Lung (tissue), 12 donors: Measurements from ENCODE around the gene KIF25. TPM values are rescaled to one million over a fixed set of nuclear protein-coding genes. Genes with fewer than 3 reads are reported as not detected.

Source experiments
- ATAC-seq: fragments of 200-7000 bp; cut with Tn5 transposase; one replicate; pipeline ENCODE4 v1.9.1; 2020; ENCODE audit warnings: moderate number of reproducible peaks; ENCODE audit not compliant: insufficient read depth, low FRiP score
- DNase-seq, 3 donors: peaks; one replicate each; pipeline ENCODE4 v3.0.0-alpha.2; 2013 to 2017
- H3K27ac ChIP-seq, 2 donors: one replicate each; pipeline ENCODE4 v1.5.1; 2013; ENCODE audit warnings: mild to moderate bottlenecking in 2 of 2, moderate library complexity in 2 of 2, control low read depth in 1 of 2, inconsistent platforms in 1 of 2, low read depth in 1 of 2, low read length in 1 of 2
- H3K27me3 ChIP-seq, 3 donors: one replicate each; pipeline ENCODE4 v1.5.1; 2013; ENCODE audit warnings: low read length in 2 of 3; ENCODE audit not compliant: control insufficient read depth in 3 of 3, insufficient read depth in 3 of 3
- H3K36me3 ChIP-seq, 4 donors: one replicate each; pipeline ENCODE4 v1.5.1; 2013; ENCODE audit warnings: low read length in 4 of 4, mild to moderate bottlenecking in 1 of 4, moderate library complexity in 1 of 4; ENCODE audit not compliant: control insufficient read depth in 4 of 4, insufficient read depth in 4 of 4
- H3K4me1 ChIP-seq, 5 donors: one replicate each; pipeline ENCODE4 v1.5.1; 2013; ENCODE audit warnings: low read length in 5 of 5, mild to moderate bottlenecking in 2 of 5, moderate library complexity in 1 of 5; ENCODE audit not compliant: control insufficient read depth in 5 of 5, insufficient read depth in 5 of 5
- H3K4me3 ChIP-seq: one replicate; pipeline ENCODE4 v1.5.1; 2013; ENCODE audit warnings: mild to moderate bottlenecking, control low read depth, moderate library complexity
- H3K9ac ChIP-seq, 2 donors: one replicate each; pipeline ENCODE4 v1.5.1; 2013; ENCODE audit warnings: low read length in 2 of 2, control low read depth in 1 of 2; ENCODE audit not compliant: insufficient read depth in 1 of 2
- H3K9me3 ChIP-seq, 4 donors: one replicate each; pipeline ENCODE4 v1.5.1; 2013; ENCODE audit warnings: low read length in 3 of 4, mild to moderate bottlenecking in 1 of 4, moderate library complexity in 1 of 4; ENCODE audit not compliant: control insufficient read depth in 4 of 4, insufficient read depth in 3 of 4
- WGBS, 2 donors: extraction: QIAGEN DNeasy Blood & Tissue Kit; methylation state at CpG; one replicate each; pipeline ENCODE4 v1.1.7; 2013; 5-methylcytosine and 5-hydroxymethylcytosine counted together
- polyA plus RNA-seq, 2 donors: library from polyadenylated mRNA; stranded (reverse); fragments of 200-250 nt; gene quantifications; one replicate each; pipeline ENCODE4 v1.2.1, GENCODE V29; 2013
- total RNA-seq, 2 donors: library from RNA; depleted of rRNA in 1 of 2; stranded (reverse); fragments of >200 nt in 1 of 2; gene quantifications; one replicate each; pipeline ENCODE4 v1.2.1, GENCODE V29; 2014 to 2021
- TF ChIP-seq, protein P1 (sequence below): IDR thresholded peaks from 2 replicates; pipeline ENCODE4 v1.5.1; 2012; ENCODE audit warnings: mild to moderate bottlenecking; ENCODE audit errors: control extremely low read depth, extremely low read depth
- donor health status: control.
- donor health status: control.
- donor health status: Bipolar disorder and iron deficiency.
- donor health status: healthy.
- donor health status: DM: yes; HTN: yes; CAD: no.

Gene KIF25
- total and polyA plus RNA-seq, 4 donors, result 0.24 to 5.3 (median 0.53) TPM

DNA sequence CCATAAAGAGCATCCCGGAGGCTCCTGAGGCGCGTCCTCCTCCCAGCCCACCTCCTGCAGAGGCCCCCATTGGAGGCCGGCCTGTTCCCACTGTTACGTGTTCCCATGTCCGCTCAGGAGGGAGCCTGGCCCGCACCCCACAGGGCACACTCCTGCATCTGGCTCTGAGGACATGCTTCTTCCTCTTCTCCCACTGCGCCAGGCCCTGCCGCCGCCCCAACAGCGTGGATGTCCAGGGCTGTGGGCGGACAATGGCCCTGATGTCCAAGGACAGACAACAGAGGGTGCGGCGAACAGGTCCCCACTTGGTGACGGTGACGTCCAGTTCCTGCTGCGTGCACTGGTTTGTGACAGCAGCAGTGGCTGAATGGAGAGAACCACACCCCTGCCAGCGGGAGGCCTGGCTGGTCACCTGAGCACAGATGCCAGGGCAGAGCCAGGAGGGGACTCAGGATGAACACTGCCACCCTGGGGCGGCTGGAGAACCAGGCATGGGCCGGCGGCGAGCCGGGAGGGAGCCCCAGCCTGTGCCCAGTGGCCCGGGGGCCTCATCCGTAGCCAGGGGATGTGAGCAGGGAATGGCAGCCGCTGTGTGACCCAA is 54.9 kb downstream of the KIF25 start:
- H3K4me3 ChIP-seq, result no peak overlapping the region
- TF ChIP-seq, protein P1, sequence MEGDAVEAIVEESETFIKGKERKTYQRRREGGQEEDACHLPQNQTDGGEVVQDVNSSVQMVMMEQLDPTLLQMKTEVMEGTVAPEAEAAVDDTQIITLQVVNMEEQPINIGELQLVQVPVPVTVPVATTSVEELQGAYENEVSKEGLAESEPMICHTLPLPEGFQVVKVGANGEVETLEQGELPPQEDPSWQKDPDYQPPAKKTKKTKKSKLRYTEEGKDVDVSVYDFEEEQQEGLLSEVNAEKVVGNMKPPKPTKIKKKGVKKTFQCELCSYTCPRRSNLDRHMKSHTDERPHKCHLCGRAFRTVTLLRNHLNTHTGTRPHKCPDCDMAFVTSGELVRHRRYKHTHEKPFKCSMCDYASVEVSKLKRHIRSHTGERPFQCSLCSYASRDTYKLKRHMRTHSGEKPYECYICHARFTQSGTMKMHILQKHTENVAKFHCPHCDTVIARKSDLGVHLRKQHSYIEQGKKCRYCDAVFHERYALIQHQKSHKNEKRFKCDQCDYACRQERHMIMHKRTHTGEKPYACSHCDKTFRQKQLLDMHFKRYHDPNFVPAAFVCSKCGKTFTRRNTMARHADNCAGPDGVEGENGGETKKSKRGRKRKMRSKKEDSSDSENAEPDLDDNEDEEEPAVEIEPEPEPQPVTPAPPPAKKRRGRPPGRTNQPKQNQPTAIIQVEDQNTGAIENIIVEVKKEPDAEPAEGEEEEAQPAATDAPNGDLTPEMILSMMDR, result no peak
- no peaks in the 10 kb centered on the region for H3K27me3 ChIP-seq
- no peaks in the 10 kb centered on the region for H3K36me3 ChIP-seq
- no peak overlapping the region for H3K9ac ChIP-seq
- H3K4me1 ChIP-seq, result peaks cover 0 to 39% (median 13%) of the 10 kb centered on the region in 5 donors
- no peaks in the 10 kb centered on the region for H3K9me3 ChIP-seq
- no peak overlapping the region for H3K27ac ChIP-seq
- no peak for DNase-seq
- WGBS, 2 donors, result 94 to 95% methylated on average over 26 of the region's 26 CpGs
- no peak for ATAC-seq

DNA sequence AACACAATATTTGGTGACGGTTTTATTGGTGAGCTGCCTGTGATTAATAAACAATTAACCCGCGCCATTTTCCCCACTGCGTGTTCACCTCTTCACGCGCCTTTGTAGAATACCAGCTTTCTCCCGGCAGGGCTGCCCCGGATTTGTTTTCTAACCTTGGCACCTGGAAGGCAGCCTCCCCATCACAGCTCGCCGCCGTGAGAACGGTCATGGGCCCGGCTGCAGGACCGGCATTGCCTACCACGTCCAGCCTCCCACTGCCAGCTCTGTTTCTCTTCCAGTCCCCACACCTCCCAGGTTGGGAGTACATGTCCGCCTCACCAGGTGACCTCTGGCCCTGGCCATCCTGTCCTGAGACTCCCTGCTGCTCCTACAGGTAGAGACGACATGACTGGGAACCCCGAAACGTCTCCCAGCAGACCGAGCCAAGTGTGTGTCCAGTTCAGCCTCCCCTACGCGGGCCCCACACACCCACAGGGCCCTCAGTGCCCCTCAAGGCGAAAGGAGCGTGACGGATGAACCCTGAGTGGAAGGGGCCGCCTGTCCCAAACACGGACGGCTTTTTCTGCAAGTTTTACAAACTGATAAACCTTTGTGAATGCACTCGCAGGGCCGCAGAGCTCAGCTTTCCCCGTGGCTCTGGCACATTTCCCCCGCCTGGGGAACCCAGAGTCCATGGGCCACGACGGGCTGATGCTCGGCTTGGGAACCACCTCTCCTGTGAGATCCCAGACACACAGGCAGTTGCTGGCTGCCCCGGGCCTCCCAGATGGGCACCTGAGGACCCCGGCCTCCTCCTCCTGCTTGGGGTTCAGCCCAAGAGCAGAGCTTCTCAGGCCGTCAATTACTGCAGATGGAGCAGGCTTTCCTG is 55.9 kb downstream of the KIF25 start:
- 91 to 92% methylated on average over 38 of the region's 38 CpGs for WGBS, 2 donors
- Histone ChIP-seq H3K9me3 (no peaks in the 10 kb centered on the region), H3K27me3 (no peaks in the 10 kb centered on the region), H3K36me3 (no peaks in the 10 kb centered on the region), H3K4me1 (peaks cover 0 to 30% (median 12%) of the 10 kb centered on the region in 5 donors), H3K4me3 (no peak overlapping the region), H3K9ac (no peak overlapping the region), H3K27ac (no peak overlapping the region)
- no peak for DNase-seq
- TF ChIP-seq, protein P1, result no peak
- ATAC-seq, result no peak

DNA sequence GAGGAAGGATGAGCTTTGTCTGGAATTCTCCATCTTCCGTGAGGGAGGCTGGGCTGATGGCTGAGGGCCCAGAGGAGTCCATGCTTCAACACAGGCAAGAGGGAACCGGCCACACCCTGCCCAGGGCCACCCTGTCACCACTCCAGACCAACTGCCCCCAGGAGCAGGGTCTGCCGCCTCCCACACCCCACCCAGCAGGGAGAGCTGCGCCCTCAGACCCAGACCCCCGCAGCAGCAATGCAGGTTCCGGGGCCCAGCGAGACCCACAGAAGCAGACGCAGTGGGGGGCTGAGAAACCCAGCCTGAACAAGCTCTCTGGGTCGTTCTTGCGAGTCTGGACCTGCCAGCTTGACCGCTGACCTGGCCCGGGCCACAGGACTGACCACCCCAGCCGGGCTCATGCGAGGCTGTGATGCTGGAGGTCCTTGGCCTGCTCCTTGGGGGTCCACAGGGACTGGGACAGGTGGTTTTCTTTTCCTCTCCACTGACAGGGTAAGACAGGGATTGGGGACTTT is 56.5 kb downstream of the KIF25 start:
- WGBS, 2 donors, result 94% methylated on average over 14 of the region's 14 CpGs

More for the DNA sequence above, 56.5 kb downstream of the KIF25 start:
- TF ChIP-seq, protein P1, result no peak
- no peak overlapping the region for H3K9ac ChIP-seq
- DNase-seq (no peak), ATAC-seq (no peak)
- no peaks in the 10 kb centered on the region for H3K36me3 ChIP-seq
- H3K4me3 ChIP-seq, result no peak overlapping the region
- H3K4me1 ChIP-seq, result peaks cover 0 to 30% (median 12%) of the 10 kb centered on the region in 5 donors
- H3K9me3 ChIP-seq, result no peaks in the 10 kb centered on the region
- H3K27ac ChIP-seq, result no peak overlapping the region
- no peaks in the 10 kb centered on the region for H3K27me3 ChIP-seq
